GM12892 (cell line): Measurements from ENCODE around the gene ISG20L2.

Source experiments
- POLR2A ChIP-seq: IDR thresholded peaks from 2 replicates; pipeline ENCODE4 v1.6.1; 2011; ENCODE audit warnings: low read depth, low read length, control low read depth
- POLR2AphosphoS5 ChIP-seq: IDR thresholded peaks from 2 replicates; pipeline ENCODE4 v1.6.1; 2011; ENCODE audit warnings: low read depth, low read length, control low read depth

DNA sequence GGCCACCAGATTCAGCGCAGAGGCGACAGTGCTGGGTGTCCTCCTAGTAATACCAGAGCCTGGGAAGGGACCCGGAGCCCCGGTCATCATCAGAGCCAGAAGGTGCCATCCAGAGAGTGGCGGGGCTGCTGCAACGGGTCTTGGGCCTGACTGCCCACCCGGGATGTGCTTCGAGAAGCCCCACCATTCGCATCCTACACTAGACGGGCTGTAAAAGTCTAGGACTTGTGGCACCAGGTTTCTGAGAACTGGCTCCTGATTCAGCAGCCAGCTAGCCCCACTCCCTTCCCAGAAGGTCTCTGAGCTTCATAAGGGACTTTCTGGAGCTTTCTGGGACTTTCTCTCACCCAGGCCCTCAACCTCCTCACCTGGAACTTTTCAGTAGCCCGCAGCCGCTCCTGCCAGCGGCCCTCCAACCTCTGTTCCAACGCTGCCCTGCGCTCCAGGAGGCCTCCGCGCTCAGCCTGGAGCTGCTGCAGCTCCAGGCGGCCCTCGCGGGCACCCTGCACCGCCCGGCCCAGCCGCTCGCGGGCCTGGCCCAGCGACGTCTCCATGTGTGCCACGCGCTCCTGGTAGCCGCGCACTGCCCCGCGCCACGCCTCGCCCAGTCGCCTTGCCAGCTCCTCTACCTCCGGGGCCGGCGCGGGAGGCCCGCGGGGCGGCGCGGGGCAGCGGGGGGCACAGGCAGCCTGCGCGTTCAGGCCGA, 52.3 kb downstream of the ISG20L2 start:
- TF ChIP-seq POLR2AphosphoS5 (no peak), POLR2A (no peak)
